Measurements from ENCODE around the gene GPBAR1. TPM values are rescaled to one million over a fixed set of nuclear protein-coding genes. Genes with fewer than 3 reads are reported as not detected.

Gene GPBAR1
- total and polyA plus RNA-seq, 2 of the 8 experiments (the other 6 are each of a cell fraction or from before 2014, with no cell fraction given), result 0.32 to 0.59 TPM

DNA sequence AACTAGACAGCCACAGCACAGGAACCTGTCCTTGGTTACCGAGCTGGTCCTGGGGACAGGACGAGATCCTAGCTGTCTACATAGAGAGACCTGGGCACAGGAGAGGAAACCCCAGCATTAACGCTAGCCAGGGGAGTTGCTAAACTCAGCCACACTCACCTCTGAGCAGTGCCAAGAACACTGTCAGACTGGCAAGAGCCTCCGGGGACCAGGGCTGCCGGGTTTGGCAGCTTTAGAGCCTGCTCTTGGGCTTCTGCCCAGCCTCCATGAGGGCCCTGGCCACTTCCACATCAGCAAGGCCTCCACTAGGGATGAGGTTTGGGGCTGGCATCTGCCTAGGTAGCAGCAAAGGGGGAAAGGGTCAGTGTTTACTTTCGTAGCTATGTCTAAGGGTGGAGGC is 24.8 kb downstream of the GPBAR1 start:
- CTCF ChIA-PET (ENCODE audit: partially characterized antibody), result interaction anchor here (1.1 to 9.2 kb wide), 5 partner anchors 9 to 71 kb away, joined by 4 to 131 read pairs (median 11); partner anchors contain the start of genes AAMP, CATIP and PNKD
- TF ChIP-seq EZH2 (IDR thresholded peaks at IDR 0.05; ENCODE audit: low read depth, low read length, severe bottlenecking), result no peak
- no peak for TF ChIP-seq CREB1 (IDR thresholded peaks at IDR 0.05)
- TF ChIP-seq PHF8 (conservative IDR thresholded peaks at IDR 0.05; ENCODE audit: low read depth, low read length), result no peak
- no peak for TF ChIP-seq TAF1 (IDR thresholded peaks at IDR 0.05; ENCODE audit: low read depth, low read length)
- TF ChIP-seq ATF3 (IDR thresholded peaks at IDR 0.05; ENCODE audit: insufficient read depth, low read depth, low read length), result no peak
- no peak for TF ChIP-seq CEBPB (IDR thresholded peaks at IDR 0.05; ENCODE audit: low read depth, low read length)
- TF ChIP-seq EP300 (IDR thresholded peaks at IDR 0.05; ENCODE audit: borderline replicate concordance in 1 of 2, low read depth in 2 of 2, low read length in 2 of 2), result no peak
- TF ChIP-seq CHD2 (IDR thresholded peaks at IDR 0.05; ENCODE audit: low read length), result no peak
- TF ChIP-seq, protein P1, sequence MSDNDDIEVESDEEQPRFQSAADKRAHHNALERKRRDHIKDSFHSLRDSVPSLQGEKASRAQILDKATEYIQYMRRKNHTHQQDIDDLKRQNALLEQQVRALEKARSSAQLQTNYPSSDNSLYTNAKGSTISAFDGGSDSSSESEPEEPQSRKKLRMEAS (IDR thresholded peaks at IDR 0.05), result no peak
- TF ChIP-seq POU5F1 (IDR thresholded peaks at IDR 0.05; ENCODE audit: low read depth, low read length), result no peak
- no peak for TF ChIP-seq CHD1 (IDR thresholded peaks at IDR 0.05; ENCODE audit: low read depth, low read length)
- TF ChIP-seq TAF7 (optimal IDR thresholded peaks at IDR 0.05; ENCODE audit: borderline replicate concordance, low read depth, low read length), result no peak
- TF ChIP-seq NANOG (IDR thresholded peaks at IDR 0.05; ENCODE audit: insufficient read depth, low read depth, low read length, poor library complexity, severe bottlenecking), result no peak

More for the DNA sequence above, 24.8 kb downstream of the GPBAR1 start:
- Histone ChIP-seq H2AK5ac (ENCODE audit: low read depth, low read length) (no peak overlapping the region), H2BK5ac (ENCODE audit: low read depth, low read length) (no peak overlapping the region), H2AFZ (ENCODE audit: low read length) (no peak overlapping the region), H2BK15ac (ENCODE audit: low read length) (no peak overlapping the region), H3K79me2 (ENCODE audit: control insufficient read depth in 1 of 2, insufficient read depth in 2 of 2, low read length in 2 of 2) (no peaks in the 10 kb centered on the region), H3K27me3 (replicated peaks in 1 of 4; ENCODE audit: control insufficient read depth in 3 of 4, extremely low read depth in 1 of 4, insufficient read depth in 3 of 4, low read length in 3 of 4) (no peaks in the 10 kb centered on the region), H4K5ac (ENCODE audit: insufficient read length, low read depth, low read length) (no peak overlapping the region), H3K79me1 (ENCODE audit: low read depth, low read length) (0 out of 2 replicates have a peak, but pooled peaks cover 8% of the 10 kb centered on the region), H3K27ac (ENCODE audit: low read depth, low read length) (no peak overlapping the region), H2BK120ac (replicated peaks; ENCODE audit: low read depth, low read length) (no peak overlapping the region), H2BK20ac (ENCODE audit: low read length) (no peak overlapping the region), H3K4me2 (ENCODE audit: insufficient read depth in 1 of 2, low read depth in 2 of 2, low read length in 2 of 2) (no peak overlapping the region), H3K14ac (ENCODE audit: insufficient read length) (no peak overlapping the region), H3K23ac (ENCODE audit: insufficient read length) (no peak overlapping the region), H3K36me3 (ENCODE audit: control insufficient read depth in 2 of 4, insufficient read depth in 4 of 4, low read length in 3 of 4) (no peaks in the 10 kb centered on the region), H3K9ac (replicated peaks in 1 of 4; ENCODE audit: extremely low read depth in 1 of 4, low read depth in 3 of 4, low read length in 3 of 4) (no peak overlapping the region), H3K4ac (replicated peaks; ENCODE audit: insufficient read length, low read depth, low read length) (no peak overlapping the region), H3K9me3 (ENCODE audit: insufficient read depth in 2 of 2, low read depth in 1 of 2, low read length in 1 of 2) (no peaks in the 10 kb centered on the region), H3K4me3 (ENCODE audit: extremely low read depth in 1 of 4, insufficient read depth in 2 of 4, low read depth in 3 of 4, low read length in 4 of 4) (no peak overlapping the region), H3K56ac (replicated peaks; ENCODE audit: insufficient read length, low read depth, low read length) (no peak overlapping the region), H3K4me1 (replicated peaks in 1 of 4; ENCODE audit: control insufficient read depth in 3 of 4, insufficient read depth in 4 of 4, low read length in 3 of 4) (peaks cover 5 to 11% (median 7%) of the 10 kb centered on the region in 4 experiments; a peak in 4 of 7 replicates), H3K18ac (ENCODE audit: extremely low read depth, low read length) (no peak overlapping the region), H3K23me2 (ENCODE audit: low read depth, low read length) (no peaks in the 10 kb centered on the region; the same call in 1 of the 2 replicates), H4K8ac (ENCODE audit: extremely low read depth, insufficient read depth, low read length) (peak overlapping the region; percentile 48; the same call in 1 of the 2 replicates), H2BK12ac (ENCODE audit: low read depth, low read length) (no peak overlapping the region), H4K20me1 (replicated peaks in 1 of 2; ENCODE audit: control insufficient read depth in 1 of 2, insufficient read depth in 2 of 2, low read length in 2 of 2) (peaks cover 0 to 5% of the 10 kb centered on the region in 2 experiments), H4K91ac (replicated peaks; ENCODE audit: insufficient read length, low read length) (no peak overlapping the region)
- POLR2A ChIA-PET (ENCODE audit: partially characterized antibody), result interaction anchor here (1.3 to 4.0 kb wide), 3 partner anchors 11 to 112 kb away, joined by 3 to 22 read pairs (median 5); no protein-coding TSS in a partner anchor
- FAIRE-seq (no peak), DNase-seq (ENCODE audit: low read depth in 1 of 2, low spot score in 2 of 2) (no peak)
- WGBS, 2 experiments (ENCODE audit: extremely low coverage in 1 of 2, insufficient coverage in 1 of 2, insufficient read length in 1 of 2, insufficient replicate concordance in 2 of 2, low coverage in 1 of 2, low lambda C conversion rate in 2 of 2, missing lambda C conversion rate in 1 of 2), result 90% methylated on average over 6 of the region's 6 CpGs; no CpG with 5 or more reads in 1 of the 2 experiments
